Measurements from ENCODE around the gene CYP19A1.

GRCh38 chr15:51379390-51379789, 41.0 kb upstream of the CYP19A1 start:
- no peak for TF ChIP-seq REST (IDR thresholded peaks at IDR 0.05; ENCODE audit: insufficient read depth in 1 of 2, low read depth in 2 of 2, low read length in 2 of 2)
- TF ChIP-seq TAF1 (IDR thresholded peaks at IDR 0.05; ENCODE audit: borderline replicate concordance, insufficient read depth, low read length): no peak
- no peak for TF ChIP-seq POLR2AphosphoS5 (IDR thresholded peaks at IDR 0.05; ENCODE audit: low read depth, low read length)
- no peak for TF ChIP-seq FOXP2 (optimal IDR thresholded peaks at IDR 0.05; ENCODE audit: borderline replicate concordance, extremely low read depth, extremely low read length, insufficient read depth)

Data from PFSK-1 (cell line).